HG03103 (cell line): ENCODE data around the gene ALS2.
A peak's percentile ranks its signal among the peaks of the same experiment; 100 is the strongest.
"Not testable (repeated sequence)": the region's sequence is repeated elsewhere in the genome, so short reads cannot be mapped to it uniquely, and the experiment has no call there.

Experiments
- ATAC-seq: cut with Tn5 transposase; IDR thresholded peaks from one replicate; pipeline ENCODE4 v1.9.1; 2021; ENCODE audit warnings: low read depth; ENCODE audit not compliant: unreplicated experiment

The ALS2 gene

DNA sequence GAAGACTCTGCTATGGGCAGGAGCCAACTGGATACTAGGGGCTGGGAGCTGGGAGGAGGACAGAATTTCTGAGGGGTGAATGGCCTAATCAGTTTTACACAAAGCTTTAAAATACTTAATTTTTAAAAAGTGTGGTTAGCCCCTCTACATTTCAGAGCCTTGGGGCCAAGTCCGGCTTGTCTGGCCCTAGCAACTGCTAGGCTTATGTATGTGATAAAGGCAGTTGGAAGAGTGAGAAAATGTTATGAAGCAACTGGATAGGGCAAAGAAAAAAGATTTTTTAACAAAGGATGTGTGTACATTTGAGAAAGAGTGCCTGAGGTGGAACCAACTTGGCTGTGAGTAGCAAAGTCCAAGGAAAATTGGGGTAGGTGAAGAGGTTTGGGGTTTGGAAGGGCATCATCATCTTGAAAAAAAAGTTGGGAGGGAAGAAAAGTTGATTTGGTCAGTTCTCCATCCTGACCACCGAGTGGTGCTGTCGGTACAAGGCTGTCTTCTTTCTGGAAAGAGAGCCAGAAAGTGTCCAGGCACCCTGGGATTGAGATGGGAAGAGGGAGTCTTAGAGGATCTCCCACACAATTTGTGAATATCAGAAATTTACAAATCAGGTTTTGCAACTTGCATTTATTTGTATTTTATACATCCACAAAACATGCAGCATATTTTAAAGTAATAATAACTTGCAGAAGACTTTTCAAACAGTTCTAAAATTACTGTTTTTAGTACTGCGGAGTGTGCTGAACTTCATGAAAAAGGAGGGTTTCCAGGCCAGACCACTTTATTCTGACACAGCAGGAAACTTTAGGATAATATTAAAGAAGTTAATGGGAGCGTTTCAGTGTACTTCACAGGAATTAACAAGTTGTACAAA is 15.1 kb upstream of the ALS2 start:
- ATAC-seq, result no peak

DNA sequence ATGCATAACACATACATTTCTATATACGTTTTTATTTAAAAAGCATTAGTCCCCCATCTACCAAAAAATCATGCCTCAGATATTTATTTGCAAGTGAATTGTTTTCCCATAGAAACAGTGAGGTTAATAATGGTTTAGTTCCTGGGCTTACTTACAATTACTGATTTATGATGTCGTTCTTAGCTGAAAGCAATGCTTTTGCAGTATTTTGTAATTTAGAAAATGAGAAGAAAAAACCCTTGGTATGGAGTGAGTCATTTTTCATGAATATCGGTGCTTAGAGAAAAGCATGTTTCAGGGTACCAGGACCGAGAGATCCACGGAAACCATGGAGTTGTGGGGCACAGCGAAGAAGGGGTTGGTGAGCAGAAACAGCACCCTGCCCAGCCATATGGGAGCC is 13.6 kb upstream of the ALS2 start:
- no peak for ATAC-seq

DNA sequence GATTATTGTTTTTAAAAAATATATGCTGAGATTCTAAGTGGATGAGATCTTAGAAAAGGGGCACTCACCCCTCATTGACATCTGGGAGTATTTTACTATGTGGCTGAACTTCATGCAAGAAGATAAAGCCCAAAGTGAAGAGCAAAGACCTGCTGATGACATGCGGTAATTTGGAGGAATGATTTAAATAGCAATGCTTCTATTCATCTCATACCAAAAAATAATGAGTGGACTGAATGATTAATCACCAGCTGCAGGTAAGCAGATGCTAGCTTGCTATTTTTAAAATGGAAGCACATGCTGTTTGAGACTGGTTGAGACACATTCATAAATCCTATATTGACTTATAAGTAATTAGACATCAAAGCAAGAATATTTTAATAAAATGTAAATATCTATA is 12.9 kb upstream of the ALS2 start:
- ATAC-seq, result no peak

DNA sequence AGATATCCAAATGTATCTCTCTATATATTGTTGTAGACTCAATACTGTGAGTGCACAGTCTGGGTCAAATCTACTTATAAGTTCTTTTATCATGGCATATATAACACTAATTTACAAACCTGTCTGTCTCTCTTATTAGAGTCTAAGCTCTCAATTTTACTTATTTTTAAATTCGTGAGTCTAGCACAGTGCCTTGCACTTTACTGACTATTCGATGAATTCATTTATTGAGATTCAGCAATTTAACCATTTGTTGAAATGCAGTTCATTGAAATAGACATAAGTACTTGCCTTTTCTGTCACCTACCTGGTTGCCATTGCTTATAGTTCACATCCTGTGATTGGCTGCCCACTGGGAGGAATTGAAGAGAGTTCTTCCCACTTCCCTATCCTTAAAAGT is 10.3 kb upstream of the ALS2 start:
- no peak for ATAC-seq

DNA sequence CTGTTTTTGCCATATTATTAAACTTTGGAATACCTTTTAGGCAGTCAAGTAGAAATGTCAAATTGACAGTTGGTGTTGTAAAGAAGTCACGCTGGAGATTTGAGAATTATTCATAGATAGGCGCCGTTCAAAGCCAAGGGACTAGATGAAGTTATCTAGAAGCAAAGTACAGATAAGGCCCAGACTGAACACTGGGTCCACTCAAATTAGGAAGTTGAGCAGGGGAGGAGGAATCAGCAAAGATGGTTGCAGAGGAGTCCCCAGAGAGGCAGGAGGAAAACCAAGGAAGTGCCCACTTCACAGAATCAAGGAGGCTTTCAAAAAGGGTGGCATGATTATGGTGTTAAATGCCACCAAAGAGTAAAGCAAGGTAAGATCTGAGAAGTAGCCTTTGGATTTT is 9.6 kb upstream of the ALS2 start:
- ATAC-seq, result no peak

DNA sequence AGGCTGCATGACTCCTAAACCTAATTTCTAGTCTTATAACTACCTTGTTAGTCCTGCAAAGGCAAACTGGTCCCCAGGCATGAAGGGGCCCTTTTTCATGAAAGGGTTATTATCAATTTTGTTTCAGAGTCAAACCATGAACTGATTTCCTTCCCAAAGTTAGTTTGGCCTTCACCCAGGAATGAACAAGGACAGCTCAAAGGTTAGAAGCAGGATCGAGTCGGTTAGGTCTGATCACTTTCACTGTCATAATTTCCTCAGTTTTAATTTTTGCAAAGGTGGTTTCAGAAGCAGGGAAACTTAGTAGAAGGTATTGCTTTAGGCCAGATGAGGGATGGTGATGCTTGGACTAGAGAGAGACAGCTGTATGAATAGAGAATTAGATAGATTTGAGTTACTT is 8.7 kb upstream of the ALS2 start:
- no peak for ATAC-seq

DNA sequence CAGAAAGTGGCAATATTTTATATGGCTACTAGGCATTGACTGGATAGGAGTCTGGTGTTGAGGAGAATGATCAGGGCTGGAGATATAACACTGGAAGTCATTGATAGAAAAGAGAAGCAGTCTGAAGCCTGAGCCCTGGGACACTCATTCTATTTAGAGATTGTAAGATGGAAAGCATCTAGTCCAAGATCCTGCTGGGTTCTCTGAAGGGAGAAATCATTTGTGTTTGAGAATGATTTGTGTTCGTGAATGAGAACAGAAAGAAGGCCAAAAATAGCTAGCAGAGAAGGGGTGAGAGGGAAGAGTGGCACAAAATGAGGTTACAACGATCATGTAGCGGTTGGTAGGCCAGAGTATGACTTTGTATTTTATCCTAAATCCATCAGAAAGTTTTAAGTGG is 7.6 kb upstream of the ALS2 start:
- ATAC-seq, result no peak

DNA sequence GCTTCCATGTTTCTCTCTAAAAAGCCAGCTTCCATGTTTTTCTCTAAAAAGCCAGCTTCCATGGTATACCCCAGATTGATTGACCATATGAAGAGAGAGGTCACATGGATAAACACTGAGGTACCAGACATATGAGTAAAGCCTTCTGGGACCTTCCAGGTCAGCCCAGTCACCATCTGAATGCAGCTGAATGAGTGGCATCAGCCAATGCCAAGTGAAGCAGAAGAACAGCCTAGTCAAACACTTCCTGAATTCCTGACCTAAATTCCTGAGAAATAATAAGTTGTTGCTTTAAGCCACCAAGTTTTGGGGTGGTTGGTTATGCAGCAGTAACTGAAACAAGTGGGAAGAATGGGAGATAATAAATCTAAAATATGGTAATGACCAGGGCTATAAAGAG is 5.7 kb upstream of the ALS2 start:
- no peak for ATAC-seq

DNA sequence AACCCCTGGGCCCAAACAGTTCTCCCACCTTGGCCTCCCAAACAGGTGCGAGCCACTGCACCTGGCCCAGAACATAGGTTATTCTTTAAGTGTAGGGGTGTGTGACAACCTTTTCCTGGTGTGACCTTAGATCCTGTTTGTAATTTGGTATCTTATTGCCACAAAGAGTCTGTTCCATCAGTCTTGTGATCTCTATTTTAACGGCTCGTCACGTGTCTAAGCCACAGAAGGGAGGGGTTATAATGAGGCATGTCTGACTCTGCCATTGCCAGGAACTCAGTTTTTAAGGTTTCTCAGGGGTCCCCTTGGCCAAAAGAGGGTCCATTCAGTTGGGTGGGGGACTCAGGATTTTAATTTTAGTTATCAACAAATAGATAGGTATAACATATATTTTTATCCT is 4.4 kb upstream of the ALS2 start:
- no peak for ATAC-seq

DNA sequence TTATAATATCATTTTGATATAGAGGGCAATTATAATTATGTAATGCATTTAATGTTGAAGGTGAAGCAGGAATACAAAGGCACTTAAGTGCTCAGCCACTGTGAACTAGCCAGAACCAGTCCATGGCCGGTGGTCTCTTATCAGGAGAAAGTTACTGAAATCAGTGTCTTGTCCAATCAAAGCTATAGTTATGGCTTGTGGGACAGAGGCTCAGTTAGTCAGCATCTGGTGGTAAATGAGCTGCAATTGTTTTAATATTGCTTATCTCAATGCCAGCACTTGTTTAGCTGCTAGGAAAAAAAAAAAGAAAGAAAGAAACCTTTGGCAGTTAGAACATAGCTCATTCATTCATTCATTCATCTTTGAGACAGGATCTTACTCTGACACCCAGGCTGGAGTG is 3.8 kb upstream of the ALS2 start:
- ATAC-seq, result no peak

DNA sequence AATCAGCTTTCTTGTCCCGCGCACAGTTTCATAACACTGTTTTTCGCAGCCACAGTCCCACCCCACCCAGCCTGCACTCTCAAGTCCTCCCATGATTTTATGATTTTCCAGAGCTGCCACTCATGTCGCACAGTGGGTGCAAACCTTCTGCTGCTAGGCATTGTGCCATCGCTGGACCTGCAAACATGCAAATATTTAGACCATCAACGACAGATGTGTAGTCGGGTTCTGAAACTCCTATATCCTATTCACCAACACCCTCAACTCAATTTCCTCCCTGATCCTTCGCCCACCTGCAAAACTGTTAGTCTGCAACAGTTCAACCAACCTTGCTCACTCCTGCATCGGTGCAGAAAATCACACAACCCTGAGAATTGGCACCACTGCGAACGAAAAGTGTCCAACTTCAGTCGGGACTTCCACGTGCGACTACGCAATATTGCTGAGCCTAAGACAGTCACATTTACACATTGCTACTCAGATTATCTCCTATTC is 871 bp upstream of the ALS2 start:
- ATAC-seq, result no peak

DNA sequence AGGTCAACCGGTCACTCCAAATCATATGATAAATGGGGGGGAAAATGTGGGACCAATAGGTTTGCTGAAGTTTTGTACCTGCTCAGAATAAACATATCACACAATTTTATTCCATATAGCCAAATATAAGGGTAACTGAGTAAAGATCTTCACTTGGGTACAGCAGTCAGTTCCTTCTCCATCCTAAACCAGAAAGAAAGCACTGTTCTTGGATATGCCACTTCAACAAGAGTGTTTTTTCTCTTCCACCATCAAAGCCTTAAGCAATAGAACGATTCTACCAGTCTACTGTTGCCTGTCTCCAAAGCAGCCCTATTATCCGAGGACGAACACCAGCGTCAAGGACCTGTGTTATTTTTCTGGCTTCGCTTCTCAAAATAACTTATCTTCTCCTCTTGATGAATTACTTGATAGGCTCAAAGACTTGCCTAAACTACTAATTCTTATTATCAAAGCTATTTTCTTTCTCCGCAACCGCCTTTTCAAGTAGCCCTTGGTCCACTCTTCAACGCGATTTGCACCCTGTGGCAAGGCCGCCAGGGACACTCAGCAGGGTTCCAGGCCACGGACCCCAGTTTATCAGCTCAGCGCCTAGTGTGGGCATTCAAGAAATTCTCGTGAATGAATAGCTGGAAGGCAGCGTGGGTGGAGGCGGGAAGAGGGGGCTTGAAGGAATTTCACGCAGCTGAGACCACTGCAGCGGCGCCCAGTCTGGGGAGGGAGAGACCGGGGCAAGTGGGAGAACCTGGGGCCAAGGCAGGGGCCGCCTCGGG is 646 bp downstream of the ALS2 start:
- peak; percentile 2 for ATAC-seq

DNA sequence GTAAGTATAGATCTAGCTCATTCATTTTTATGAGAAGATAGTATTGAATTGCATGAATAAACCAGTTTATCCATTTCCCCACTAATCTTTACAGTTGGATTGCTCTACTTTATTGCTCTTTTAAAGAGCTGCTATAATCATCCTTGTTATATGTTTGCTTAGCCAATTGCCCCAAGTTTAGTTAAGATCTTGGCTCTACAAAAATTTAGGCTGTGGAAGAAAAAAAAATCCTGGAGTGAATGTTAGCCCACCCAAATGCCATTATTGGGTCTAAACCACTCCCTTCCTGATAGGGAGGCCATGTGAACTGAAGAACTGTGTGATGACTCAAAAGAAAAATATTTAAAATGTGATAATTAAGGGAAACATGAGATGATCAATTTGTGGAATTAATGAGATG is 2.9 kb downstream of the ALS2 start:
- no peak for ATAC-seq

DNA sequence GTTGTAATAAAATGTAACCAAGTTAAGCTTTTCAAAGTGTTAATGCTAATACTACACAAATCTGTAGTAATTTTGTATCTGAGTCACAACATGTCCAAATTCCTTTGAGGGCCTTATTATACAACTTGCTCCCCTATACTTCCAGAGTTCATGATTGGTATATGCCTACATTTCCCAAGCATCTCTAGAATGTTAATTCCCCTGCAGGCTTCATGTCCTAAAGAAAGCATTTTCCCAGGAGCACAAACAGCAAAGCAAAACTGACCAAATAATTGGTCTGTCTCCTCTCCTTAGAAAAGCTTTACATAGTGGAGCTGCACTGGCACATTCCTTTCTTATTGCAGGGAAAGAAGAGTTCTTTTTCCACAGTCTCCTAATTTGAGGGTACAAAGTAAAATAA is 3.7 kb downstream of the ALS2 start:
- no peak for ATAC-seq

DNA sequence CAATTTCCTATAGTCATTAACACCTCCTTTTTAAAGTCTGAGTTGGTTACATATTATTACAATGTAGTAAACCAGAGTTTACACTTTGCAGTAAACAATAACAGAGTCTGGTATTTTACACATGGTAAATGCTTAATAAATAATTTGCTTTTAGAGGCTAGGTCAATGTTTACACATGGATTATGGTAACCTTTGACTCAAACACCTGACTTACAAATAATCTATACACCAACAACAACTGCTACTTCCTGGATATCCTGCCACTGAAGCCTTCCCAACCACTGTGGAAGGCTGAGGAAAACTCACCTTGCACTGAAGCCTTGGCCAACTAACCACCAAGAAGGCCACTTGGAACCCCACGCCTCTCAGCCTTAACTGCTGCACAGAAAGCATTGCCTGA is 5.4 kb downstream of the ALS2 start:
- ATAC-seq, result no peak

DNA sequence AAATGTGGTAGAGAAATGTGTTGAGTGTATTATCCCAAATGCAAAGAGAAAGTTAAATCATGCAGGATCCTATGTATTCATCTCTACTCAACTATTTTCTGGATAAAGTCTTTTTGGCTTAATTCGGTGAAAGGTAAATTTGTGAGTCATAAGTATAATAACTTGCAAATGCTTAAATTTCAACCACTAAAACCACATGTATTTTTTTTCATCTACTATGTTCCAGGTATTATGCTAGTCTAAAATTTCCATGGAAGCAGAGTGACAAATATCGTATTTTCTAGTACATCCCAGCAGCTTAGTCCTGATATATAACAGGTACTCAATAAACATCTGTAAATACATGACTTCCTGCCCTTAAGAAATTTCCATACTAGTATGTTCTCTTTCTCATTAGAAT is 6.2 kb downstream of the ALS2 start:
- ATAC-seq, result no peak

DNA sequence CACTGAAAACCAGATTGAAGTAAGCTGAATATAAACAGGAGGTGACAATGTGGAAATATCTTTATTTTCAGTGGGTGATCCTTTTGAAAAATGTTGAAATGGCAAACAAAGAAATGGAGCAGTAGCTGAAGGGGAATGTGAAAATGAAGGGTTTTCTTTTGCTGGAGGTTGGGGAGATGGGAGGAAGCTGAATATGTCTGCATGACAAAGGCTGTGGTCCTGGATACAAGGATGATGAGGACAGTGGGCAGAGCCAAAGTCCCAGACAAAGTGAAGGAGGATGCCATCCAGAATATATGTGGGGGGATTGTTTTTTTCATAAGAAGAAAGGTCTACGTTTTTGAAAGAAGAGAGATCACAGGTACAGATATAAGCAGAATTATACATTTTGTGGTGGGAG is 6.7 kb downstream of the ALS2 start:
- ATAC-seq, result no peak

DNA sequence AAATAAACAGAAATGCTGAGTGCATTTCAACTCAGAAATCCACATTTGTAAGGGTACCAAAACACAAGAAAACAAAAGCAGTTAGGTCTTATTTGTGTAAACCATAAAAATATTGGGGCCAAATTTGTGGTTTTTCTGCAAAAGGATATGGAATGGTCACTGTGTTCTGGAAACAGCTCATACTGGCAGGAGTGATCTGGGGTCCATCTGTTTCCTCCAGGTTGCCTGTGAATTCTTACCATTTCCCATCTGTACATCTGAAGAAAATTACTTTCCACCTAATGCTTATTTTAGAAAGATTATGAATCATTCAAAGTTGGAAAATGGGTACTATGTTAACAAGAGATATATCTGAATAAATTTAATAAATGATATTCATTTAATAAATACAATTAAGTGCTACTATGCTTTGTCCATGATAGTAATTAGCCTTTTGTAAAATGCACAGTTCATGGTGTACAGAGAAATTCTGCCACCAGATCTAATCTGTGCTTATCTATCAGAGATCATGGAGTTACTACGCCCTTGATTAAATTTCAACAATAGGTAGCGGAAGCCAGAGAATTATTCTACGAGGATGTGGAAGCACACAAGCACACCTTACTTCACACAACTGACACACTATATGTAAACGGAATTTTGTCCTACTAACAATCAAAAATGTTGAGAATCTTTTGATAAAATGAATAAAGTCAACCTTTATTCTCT is 10.9 kb downstream of the ALS2 start:
- ATAC-seq, result no peak

DNA sequence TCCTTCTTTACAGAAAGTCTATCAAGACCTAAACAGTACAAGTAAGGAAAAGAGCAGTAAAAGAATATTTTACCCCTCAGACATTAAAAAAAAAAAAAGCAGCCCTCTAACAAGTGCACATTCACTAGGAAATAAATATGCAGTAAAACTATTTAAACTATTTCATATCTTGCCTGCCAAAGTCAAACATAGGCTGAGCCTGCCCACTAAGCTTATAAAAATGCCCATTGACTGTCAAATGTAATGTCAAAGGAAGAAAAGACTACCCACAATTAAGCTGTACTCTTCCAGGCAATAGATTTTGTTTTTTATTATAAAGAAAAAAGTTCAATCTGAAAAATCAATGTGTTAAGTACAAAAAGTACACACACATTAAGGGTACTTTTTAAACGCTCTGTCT is 11.8 kb downstream of the ALS2 start:
- ATAC-seq, result no peak

DNA sequence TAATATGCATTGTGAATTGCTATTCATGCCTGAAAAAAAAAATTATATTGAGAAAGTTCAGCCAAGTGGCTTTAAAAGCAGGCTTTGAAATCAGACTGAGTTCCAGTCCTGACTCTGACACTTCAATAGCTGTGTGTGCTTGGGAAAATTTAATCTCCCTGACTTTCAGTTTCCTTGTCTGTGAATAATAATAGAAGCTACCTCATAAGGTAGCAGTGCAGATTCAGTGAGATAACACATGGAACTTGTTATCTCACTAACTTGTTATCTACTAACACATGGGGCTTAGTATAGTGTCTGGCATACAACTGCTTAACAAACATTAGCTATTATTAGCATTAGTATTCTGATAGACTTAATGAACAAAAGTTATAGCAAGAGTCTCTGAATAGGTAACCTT is 14.9 kb downstream of the ALS2 start:
- ATAC-seq, result no peak

DNA sequence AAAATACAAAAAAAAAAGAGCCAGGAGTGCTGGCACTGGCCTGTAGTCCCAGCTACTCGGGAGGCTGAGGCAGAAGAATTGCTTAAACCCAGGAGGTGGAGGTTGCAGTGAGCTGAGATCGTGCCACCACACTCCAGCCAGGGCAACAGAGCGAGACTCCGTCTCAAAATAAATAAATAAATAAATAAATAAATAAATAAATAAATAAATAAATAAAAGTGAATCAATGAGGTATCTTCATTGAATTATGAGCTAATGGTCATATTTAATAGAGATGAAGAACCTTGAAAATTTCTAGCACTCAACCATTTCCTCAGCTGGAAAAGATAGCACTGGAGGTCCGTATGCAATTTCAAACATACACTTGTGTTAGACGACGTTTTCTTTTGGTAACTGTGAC is 16.3 kb downstream of the ALS2 start:
- ATAC-seq, result not testable (repeated sequence)
